Smooth muscle cell of bladder (primary cell): Measurements from ENCODE around the gene PGAP2. TPM values are rescaled to one million over a fixed set of nuclear protein-coding genes. Genes with fewer than 3 reads are reported as not detected.

Experiments
- total RNA-seq: library from RNA; depleted of rRNA; stranded (reverse); fragments of >200 nt; gene quantifications from 2 replicates; pipeline ENCODE4 v1.2.3, GENCODE V29; 2014

The PGAP2 gene
- 9.0 and 10.4 TPM in 2 replicates for total RNA-seq

DNA sequence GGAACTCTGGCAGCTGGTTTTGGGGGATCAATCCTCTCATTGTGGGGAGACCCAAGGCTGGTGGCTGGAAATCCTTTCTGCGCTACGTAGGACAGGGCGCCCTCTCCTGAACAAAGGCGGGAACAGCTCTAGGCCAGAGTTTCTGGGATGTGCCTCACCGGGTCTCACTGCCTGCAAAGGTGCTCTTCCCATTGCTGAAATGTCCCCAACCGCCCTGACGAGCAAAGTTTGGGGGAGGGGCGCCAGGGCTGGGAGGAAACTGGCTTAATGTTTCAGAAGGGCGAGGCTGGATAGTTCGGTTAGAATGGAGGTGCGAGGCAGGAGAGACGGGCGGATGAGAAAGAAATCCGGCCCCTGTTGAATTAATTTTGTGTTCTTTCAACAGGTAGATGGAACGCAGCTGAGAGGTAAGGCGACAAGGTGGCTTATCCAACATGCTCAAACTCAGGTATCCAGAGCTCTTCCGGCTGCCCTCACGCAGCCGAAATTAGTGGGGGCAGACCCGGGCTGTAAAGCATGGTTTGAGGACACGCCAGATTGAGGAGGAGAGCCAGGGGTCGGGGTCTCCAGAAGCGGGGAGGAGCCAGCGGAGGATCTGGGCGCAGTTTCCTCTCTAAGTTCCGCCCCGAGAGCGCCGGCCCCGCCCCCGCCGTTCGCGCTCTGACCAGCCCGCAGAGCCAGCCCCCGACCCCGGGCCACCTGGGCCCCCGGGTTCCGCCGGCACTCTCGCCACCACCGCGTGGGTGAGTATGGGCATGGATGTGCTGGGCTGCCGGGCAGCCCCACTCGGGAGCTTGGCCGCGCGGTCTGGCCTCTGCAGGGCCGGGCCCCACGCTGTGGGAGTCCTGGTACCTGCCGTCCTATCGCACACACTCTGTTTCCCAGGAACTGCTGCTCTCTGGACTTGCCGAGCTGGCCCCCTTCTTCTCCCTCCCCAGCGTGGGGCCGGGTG, at the start of gene PGAP2:
Gene PGAP2 (plus strand): TSS at position 652 of the 952 bp plus-strand sequence. CDS start 2,700 bp downstream, outside the sequence.

GRCh38 chr11:3797329-3798090, 10.8 kb upstream of the PGAP2 start, which contains the start of gene NUP98:
NUP98 (minus strand) TSS chr11:3797554; CDS start chr11:3782117, 15,437 bp downstream.

DNA sequence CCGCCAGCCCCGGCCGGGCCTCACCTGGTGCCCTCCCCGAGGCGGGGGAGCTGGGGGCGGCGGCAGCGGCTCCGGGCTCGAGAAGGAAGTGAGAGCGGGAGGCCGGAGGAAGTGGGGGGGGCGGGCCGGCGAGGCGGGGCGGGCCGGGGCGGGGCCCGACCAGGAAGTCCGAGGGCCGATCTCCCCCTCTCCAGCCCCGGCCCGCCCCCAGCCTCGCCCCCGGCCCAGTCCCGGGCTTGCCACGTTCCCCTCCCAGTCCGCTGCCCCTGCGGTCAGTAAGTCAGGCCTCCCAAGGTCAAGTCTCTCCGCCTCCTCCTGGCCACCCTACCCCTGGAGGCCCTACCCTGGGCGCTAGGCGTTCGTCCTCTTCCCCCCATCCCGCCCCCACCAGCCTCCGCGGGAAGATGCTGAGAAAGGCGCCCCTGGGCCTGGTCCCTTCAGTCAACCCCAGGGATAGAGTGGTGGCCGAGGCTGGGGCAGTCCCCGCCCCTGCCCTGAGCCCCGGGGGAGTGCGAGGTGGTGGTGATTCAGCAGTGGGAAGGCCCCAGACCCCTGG, 32.6 kb downstream of the PGAP2 start, which contains the start of gene RHOG:
Gene RHOG (minus strand): TSS at position 90 of the 556 bp plus-strand sequence. CDS start 12,821 bp downstream, outside the sequence.

DNA sequence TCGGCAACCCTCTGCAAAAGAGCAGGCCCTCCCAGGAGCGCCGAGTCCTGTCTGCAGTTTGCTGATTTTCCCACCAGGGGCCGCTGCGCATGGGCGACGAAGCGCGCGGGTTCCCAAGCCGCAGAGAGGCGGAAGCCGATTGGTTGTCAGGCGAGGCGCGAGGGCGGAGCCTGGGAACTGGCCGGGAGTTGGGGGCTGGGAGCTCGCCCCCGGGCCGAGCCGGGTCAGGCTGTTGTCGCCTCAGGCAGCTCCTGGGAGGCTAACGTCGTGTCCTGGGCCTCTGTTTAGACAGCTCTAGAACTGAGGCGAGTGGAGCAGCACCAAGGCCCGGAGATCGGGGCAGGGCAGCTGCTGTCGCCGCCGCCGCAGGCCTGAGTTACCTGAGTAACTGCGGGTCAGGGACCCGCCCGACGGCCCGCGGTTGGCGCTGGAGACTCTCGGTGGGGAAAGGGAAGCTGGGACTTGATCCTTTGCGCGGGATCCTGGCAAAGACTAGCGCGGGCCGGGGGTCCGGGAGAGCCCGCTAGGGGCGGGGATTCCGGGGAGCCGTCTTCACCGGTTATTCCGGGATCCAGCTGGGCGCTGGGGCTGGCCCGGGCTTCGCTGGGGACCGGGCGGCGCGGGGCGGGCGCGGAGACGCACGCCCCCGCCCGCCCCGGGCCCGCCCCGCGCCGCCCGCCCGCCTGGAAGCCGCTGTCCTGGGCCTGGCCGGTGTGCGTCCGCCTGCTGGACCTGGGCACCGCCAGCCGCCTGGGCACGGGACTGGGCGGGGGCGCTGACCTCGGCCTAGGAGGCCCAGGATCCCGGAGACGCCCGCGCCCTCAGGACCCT, 46.8 kb downstream of the PGAP2 start, which contains the start of gene STIM1:
Gene STIM1 (plus strand): TSS at position 688 of the 831 bp plus-strand sequence. CDS start 607 bp downstream, outside the sequence.

Other genes with a start within 250 kb of the PGAP2 start
- 0.37 TPM in 1 of 2 replicates, not detected in the other for gene ART5, start 166.6 kb upstream of the PGAP2 start, total RNA-seq
- gene ART1, start 163.4 kb upstream of the PGAP2 start, total RNA-seq, result not detected in 2 replicates
- 0.43 and 0.83 TPM in 2 replicates for gene CHRNA10, start 137.2 kb upstream of the PGAP2 start, total RNA-seq
- gene NUP98, start 11.0 kb upstream of the PGAP2 start, total RNA-seq, result 77.9 and 90.6 TPM in 2 replicates
- 4.4 and 8.3 TPM in 2 replicates for gene RHOG, start 32.4 kb downstream of the PGAP2 start, total RNA-seq
- 26.7 and 40.2 TPM in 2 replicates for gene STIM1, start 47.1 kb downstream of the PGAP2 start, total RNA-seq